GM18858 (cell line): ENCODE results near the gene SPATA20.

Experiments used
- ATAC-seq: cut with Tn5 transposase; IDR thresholded peaks from one replicate; pipeline ENCODE4 v1.9.1; 2021; ENCODE audit not compliant: unreplicated experiment

The SPATA20 gene

DNA sequence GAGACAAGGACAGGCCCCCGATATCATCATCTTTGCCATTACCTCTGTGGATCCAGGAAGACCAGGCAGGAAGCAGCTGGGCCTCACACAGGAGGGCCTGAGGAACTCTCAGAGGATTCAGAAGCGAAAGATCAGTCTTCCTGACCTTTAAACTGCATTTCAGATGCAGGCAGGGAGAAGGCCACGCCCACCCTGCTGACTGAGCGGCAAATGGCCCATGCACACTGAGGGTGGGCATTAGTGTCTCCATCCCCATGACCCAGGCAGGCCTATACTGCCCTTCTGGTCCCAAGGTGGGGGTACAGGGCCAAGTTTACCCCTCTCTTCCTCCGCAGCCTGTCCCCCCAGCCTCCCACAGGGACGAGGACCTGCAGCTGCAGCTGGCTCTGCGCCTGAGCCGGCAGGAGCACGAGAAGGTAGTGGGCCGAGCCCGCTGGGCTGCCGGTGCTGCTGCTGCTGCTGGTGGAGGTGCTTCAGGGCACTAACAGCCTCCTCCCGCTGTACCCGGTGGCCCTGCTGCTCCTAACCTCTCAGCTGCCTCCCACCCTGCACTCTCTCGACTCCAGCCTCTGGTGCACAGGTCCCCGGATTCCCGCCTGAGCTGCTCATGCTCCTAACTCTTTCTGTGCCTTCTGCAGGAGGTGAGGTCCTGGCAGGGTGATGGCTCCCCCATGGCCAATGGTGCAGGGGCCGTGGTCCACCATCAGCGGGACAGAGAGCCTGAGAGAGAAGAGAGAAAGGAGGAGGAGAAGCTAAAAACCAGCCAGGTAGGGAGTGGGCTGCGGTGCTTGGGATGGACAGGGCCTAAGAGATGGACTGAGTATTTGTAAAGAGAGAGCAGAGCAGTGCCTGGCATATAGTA lies 8.2 kb upstream of the SPATA20 start:
- no peak for ATAC-seq

DNA sequence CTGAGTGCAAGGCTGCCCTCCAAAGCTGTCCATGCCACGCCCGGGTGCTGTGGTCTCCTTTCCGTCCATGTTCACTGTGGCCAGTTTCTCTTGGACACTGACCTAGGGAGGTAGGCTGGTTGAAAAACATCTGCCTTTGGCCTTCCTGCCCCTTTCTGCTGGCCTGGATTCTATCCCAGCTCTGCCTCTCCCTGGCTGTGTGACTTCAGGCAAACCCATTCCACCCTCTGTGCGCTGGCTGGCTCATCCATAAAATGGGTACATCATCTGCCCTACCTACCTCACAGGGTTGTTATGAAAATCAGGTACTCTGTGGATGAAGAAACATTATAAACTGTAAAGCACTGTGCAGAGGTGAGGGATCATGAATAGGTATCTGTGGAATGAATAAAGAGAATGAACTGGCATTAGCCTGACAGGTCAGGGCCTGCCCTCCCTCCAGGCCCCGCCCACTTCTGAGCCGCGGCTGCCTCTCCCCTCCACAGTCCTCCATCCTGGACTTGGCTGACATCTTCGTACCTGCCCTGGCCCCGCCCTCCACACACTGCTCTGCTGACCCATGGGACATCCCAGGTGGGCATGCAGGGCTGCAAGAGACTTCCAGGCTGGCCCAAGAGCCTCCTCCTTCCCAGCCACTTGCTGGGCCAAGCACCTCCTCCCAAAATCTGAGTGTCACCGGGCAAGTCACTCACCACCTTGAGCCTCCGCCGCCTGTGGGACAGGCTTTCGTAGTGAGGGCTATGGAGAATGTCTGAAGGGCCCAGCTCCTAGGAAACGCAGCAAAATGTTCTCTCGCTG lies 7.0 kb upstream of the SPATA20 start:
- ATAC-seq, result no peak

DNA sequence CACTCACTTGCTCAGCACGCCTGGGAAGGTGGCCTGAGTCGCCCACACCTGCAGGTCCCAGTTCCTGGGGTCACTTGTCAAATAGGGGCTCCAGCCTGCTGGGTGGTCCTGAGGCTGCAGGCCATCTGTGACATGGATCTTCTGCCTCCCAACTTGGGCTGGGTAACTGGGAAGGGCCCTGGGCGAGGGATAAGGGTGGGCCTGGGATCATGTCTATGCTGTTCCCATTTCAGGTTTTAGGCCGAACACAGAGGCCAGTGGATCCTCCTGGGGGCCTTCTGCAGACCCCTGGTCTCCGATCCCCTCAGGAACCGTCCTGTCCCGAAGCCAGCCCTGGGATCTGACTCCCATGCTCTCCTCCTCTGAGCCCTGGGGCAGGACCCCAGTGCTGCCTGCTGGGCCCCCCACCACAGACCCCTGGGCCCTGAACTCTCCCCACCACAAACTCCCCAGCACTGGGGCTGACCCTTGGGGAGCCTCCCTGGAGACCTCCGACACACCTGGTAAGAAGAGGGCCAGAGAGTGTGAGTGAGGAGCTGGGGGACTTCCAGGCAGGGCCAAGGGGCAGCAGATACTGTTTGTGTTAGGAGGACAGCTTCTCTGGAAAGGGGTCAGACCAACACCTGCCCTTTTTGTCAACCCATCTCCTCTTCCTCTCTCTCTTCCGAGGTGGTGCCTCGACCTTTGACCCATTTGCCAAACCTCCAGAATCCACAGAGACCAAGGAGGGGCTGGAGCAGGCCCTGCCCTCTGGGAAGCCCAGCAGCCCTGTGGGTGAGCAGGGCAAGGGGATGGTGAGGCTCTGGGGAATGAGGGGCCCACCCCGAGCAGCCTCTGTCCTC lies 6.2 kb upstream of the SPATA20 start:
- no peak for ATAC-seq

DNA sequence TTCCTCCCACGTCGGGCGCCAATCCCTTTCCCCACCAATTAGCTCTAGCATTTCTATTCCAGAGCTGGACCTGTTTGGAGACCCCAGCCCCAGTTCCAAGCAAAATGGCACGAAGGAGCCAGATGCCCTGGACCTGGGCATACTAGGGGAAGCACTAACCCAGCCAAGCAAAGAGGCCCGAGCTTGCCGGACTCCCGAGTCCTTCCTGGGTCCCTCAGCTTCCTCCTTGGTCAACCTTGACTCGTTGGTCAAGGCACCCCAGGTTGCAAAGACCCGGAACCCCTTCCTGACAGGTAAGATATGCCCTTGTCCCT lies 5.6 kb upstream of the SPATA20 start:
- ATAC-seq, result no peak

DNA sequence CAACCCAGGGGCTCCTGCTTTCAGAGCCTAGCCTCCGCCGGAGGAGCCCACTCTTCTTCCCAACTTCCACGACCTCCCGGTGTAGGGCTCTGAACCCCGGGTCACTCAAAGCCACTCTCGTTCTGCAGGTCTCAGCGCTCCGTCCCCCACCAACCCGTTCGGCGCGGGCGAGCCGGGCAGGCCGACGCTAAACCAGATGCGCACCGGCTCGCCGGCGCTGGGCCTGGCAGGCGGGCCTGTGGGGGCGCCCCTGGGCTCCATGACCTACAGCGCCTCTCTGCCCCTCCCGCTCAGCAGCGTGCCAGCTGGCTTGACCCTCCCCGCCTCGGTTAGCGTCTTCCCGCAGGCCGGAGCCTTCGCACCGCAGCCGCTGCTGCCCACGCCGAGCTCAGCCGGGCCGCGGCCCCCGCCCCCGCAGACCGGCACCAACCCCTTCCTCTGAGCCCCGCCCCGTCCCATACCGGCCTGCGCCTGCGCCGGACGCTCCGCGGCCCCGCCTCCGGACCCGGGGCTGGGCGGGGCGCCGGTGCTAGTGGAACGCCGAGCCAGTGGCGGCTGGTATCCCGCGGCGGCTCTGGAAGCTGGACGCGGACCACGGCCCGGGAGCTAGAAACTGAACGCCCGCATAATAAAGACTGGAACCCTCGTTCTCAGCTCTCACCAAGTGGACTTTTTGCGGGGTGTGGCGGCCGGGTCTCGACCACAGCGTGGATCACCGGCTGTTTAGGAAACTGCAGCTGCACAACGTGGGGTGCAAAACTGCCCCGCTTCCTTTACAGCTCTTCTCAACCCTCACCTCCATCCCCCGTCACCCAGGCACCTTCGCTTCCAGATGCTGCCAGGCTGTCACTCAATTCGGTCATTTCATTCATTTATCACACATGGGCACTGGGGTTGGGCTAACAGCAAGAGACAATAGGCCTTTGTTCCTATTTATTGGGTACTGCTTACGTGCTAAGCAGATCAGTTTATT lies 5.0 kb upstream of the SPATA20 start:
- ATAC-seq, result peak; percentile 53

DNA sequence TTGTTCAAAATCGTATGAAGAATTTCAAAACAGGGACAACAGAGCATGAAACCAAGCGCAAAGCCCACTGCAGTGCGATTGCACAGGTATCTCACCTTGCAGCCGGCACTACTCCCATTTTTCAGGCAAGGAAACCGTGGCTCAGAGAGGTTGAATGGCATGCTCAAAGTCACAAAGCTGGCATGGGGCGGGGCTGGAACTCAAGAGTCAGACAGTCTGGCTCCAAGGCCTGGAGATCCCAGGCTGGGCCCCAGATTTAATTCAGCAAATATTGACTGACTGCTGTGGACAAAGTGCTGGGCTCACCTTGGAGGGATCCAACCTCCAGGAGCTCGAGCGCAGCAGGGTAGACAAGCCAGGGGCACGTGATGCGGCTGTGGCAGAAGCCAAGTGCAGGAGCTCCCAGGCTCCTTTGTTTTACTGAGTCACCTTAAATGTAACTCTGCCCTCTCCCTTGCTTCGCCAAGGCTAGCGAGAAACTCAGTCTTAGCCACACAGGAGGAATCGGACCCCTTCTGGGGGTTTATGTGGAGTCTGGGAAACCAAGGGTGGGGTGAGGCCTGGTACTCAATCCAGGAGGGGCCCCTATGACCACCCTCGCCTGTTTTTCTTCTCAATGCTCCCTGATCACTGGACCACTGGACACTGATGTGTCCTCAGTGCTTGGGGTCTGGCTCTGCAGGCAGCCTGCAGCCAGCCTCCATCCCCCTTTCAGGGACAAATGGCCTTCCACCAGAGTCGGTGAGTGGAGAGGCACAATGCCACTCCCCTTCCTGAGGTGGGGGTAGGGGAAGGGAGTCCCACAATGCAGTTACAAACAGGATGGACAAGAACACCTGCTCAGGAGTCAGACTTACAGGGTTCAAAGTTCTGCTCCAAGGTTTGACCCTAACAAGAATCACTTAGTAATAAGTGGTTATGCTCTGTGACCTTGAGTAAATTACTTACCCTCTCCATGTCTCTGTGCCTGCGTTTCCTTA lies 3.9 kb upstream of the SPATA20 start:
- ATAC-seq, result no peak

DNA sequence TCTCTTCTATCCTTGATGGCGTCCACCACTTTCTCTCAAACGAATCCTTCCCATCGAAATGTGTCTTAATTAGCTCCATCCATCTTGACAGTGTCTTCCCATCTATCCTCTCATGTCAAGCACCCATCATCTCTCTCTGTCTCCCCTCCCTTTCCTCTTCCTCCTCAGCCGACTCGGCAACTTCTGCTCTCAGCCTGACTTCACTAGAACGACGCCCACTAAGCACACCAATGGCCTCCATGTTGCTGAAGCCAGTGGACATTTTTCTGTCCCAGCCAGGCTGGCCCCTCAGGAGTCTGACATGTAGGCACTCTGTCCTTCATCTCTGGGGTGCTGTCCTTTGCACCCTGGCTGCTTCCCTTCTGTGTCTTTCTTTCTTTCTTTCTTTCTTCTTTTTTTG lies 2.5 kb upstream of the SPATA20 start:
- ATAC-seq, result no peak

DNA sequence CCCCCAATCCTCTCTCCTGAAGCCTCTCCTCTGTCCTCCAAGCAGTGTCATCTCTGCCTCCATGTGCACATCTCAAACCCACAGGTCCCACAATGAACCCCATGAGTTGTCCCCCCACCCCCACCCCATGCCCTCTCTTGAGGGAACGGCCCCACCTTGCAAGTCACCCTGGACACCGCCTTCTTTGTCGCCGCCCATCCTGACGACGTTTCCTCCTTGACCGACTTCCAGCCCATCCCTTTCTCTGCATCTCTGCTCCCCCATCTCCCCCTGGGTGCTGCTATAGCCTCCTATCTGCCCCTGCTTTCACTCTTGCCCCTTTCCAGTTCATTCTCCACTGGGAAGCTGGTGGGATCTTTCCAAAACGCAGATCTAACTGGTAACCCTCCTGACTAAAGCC lies 1.7 kb upstream of the SPATA20 start:
- ATAC-seq, result no peak

DNA sequence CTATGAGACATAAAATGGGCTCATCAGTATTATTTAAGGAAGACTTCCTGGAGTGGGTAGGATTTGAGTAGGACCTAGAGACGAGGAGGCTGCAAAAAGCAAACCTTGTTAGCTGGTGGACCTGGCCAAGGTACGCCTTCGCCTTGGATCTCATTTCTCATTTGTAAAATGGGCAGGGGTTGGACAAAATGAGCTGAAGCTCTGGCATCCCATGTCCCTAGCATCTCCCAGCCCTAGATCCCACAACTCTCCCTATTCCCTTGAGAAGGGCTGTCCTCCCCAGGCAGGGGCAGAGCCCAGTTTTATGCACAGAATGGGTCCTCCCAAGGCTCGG lies 306 bp upstream of the SPATA20 start:
- ATAC-seq, result no peak

DNA sequence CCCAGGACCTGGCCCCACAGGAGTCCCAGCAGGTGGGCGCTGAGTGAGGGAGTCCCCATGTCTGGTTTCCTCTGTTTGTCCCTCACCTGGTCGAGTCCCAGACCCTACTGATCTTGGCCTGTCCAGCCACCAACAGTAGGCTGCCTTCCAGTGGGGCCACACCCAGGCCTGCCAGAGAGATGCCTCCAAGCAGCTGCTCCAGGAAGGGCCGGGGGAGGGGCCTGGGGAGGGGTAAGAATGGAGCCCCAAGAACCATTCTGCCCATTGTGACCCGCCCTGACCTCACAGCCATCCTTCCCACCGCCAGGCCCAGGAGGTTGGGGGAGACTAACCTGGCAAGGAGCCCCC lies 736 bp downstream of the SPATA20 start:
- ATAC-seq, result no peak

DNA sequence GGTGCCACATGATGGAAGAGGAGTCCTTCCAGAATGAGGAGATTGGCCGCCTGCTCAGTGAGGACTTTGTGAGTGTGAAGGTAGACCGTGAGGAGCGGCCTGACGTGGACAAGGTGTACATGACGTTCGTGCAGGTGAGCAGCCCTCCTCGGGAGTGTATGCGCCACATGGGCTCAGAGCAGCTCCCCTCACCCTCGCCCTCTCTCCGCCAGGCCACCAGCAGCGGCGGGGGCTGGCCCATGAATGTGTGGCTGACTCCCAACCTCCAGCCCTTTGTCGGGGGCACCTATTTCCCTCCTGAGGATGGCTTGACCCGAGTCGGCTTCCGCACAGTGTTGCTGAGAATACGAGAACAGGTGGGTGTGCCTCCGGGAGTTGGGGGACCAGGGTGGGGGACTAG lies 1.9 kb downstream of the SPATA20 start:
- ATAC-seq, result no peak

DNA sequence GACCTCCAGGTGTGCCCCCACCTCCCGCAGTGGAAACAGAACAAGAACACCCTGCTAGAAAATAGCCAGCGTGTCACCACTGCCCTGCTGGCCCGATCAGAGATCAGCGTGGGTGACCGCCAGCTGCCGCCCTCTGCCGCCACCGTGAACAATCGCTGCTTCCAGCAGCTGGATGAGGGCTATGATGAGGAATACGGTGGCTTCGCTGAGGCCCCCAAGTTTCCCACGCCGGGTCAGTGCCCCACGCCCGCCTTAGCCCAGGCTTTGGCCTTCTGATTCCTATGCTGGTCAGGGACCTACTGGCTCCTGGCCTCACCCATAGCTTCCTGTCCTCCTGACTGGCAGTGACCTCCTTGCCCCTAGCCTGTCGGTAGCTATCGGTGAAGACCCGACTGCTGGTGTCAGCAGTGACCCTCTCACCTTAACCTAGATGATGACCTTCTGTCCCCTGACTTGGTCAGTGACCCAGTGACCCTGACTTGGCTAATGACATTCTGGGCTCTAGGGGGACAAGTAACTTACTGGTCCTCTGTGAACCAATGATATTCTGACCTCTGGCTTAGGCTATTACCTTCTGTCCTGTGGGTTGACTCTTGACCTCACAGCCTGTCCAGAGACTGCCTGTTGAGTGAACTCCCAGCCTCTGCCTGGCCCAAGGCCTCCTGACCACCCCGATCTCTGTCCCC lies 2.4 kb downstream of the SPATA20 start:
- no peak for ATAC-seq

DNA sequence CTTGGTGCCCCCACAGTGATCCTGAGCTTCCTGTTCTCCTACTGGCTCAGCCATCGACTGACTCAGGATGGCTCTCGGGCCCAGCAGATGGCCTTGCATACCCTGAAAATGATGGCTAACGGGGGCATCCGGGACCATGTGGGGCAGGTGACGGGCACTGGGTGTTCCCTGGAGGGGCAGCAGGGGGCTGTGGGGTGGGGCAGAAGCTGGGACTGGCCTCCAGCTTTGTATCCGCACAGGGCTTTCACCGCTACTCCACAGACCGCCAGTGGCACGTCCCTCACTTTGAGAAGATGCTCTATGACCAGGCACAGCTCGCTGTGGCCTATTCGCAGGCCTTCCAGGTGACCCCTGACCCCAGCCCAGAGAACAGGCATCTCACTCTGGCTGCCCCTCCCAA lies 3.0 kb downstream of the SPATA20 start:
- ATAC-seq, result no peak

DNA sequence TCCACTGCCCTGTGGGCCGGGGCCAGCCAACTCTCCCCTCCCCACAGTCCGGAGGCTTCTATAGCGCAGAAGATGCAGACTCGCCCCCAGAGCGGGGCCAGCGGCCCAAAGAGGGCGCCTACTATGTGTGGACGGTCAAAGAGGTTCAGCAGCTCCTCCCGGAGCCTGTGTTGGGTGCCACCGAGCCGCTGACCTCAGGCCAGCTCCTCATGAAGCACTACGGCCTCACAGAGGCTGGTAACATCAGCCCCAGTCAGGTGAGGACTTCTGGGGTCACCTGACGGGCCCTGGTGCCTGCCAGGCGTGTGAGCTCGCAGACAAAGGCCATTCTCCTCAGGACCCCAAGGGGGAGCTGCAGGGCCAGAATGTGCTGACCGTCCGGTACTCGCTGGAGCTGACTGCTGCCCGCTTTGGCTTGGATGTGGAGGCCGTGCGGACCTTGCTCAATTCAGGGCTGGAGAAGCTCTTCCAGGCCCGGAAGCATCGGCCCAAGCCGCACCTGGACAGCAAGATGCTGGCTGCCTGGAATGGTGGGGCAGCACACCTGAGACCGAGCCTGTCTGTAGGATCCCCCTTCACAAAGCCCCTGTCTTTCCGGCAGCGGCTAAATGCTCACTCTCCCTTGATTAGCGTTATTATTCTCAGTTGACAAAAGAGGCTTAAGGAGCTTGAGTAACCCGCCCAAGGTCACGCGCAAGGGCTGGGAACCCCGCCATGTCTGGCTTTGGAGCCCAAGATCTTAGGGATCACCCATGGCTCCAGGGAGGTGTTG lies 3.9 kb downstream of the SPATA20 start:
- ATAC-seq, result no peak

DNA sequence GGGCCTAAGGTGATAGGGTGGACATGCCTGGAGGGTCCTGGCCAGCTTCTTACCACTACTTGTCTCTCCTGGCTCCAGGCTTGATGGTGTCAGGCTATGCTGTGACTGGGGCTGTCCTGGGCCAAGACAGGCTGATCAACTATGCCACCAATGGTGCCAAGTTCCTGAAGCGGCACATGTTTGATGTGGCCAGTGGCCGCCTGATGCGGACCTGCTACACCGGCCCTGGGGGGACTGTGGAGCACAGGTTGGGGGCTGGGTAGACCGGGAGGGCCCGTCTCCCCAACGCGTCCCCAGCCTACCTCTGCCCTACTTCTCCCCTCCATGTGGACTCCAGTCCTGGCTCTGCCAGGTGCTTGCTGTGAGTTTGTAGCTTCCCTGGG lies 4.5 kb downstream of the SPATA20 start:
- no peak for ATAC-seq

DNA sequence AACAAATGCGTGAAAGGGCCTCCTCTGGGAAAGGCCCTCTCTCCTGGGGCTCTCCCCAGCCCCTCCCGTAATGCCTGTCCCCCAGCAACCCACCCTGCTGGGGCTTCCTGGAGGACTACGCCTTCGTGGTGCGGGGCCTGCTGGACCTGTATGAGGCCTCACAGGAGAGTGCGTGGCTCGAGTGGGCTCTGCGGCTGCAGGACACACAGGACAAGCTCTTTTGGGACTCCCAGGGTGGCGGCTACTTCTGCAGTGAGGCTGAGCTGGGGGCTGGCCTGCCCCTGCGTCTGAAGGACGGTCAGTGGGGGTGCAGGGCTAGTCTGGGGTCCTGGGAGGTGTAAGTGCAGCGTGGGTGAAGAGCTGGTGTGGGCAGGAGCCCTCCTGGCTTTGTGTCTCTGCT lies 4.9 kb downstream of the SPATA20 start:
- ATAC-seq, result no peak

DNA sequence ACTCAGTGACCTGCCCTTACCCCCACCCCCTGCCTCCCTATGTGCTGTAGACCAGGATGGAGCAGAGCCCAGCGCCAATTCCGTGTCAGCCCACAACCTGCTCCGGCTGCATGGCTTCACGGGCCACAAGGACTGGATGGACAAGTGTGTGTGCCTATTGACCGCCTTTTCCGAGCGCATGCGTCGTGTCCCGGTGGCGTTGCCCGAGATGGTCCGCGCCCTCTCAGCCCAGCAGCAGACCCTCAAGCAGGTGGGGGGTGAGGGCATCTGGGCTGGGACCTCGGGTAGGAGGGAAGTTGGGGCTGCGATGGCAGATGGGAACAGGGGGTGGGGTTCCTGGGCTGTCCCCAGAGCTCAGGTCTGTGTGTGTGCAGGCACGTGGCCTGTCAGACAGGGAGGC lies 7.2 kb downstream of the SPATA20 start:
- ATAC-seq, result no peak

DNA sequence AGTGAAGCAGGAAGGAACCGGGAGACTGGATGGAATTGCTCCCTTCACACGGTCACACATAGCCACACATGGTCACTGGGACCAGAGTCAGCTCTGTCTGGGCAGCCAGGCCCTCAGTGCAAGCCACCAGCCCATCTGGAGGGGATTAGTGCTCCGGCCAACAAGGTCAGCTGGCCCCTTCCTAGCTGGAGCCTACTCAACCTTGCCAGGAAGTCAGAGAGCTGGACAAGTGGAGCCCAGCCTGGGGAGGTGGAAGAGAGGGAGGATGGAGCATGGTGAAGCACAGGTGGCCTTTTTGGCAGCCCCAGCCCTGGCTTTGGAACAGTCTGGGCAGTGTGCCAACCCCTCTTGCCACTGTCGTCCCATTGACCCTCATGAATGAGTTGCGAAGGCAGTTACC lies 9.8 kb downstream of the SPATA20 start:
- ATAC-seq, result no peak
